Measurements from ENCODE around the gene JAML. TPM values are rescaled to one million over a fixed set of nuclear protein-coding genes. Genes with fewer than 3 reads are reported as not detected.

JAML gene
- total and polyA plus RNA-seq, 2 experiments from 2014 or later = 0.56 to 1.0 TPM

DNA sequence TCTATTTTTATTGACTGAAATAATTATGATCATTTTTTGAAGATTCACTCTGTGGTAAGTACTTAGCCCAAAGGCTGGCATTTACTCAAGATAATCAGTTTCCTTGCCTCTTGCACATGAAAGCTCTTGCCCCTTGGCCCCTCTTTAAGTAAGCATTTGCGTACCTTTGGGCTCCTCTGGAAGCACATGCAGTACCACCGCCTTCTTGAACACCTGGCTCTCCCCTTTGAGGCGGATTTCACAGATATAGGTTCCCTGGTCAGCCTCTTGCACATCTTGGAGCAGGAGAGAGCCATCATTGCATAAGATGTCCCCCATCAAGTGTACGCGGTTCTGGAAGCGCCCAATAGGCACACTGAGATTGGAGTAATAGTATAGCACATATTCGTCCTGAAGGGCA is 14.5 kb downstream of the JAML start:
- Histone ChIP-seq H4K20me1 (replicated peaks; ENCODE audit: insufficient read depth) (no peaks in the 10 kb centered on the region), H3K27ac (ENCODE audit: low read depth) (no peak overlapping the region), H3F3A (replicated peaks; ENCODE audit: low read depth) (no peaks in the 10 kb centered on the region), H3K4me3 (no peak overlapping the region), H3K9me2 (ENCODE audit: insufficient read depth) (peaks cover 4% of the 10 kb centered on the region; the same call in 1 of the 2 replicates), H3K4me1 (ENCODE audit: insufficient read depth) (peaks cover 48% of the 10 kb centered on the region), H3K79me2 (replicated peaks; ENCODE audit: insufficient read depth) (no peaks in the 10 kb centered on the region), H3K36me3 (ENCODE audit: insufficient read depth) (no peaks in the 10 kb centered on the region), H3K4me2 (peak overlapping the region; percentile 34), H3K27me3 (ENCODE audit: insufficient read depth) (no peaks in the 10 kb centered on the region), H2AFZ (peak overlapping the region; percentile 92; the same call in 1 of the 2 replicates)
- no peak overlapping the region for H3K4me3 Mint-ChIP-seq
- no peaks in the 10 kb centered on the region for H3K36me3 Mint-ChIP-seq (ENCODE audit: low read depth)
- peaks cover 52% of the 10 kb centered on the region for H3K4me1 Mint-ChIP-seq
- TF ChIP-seq, protein P1, sequence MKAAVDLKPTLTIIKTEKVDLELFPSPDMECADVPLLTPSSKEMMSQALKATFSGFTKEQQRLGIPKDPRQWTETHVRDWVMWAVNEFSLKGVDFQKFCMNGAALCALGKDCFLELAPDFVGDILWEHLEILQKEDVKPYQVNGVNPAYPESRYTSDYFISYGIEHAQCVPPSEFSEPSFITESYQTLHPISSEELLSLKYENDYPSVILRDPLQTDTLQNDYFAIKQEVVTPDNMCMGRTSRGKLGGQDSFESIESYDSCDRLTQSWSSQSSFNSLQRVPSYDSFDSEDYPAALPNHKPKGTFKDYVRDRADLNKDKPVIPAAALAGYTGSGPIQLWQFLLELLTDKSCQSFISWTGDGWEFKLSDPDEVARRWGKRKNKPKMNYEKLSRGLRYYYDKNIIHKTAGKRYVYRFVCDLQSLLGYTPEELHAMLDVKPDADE (IDR thresholded peaks at IDR 0.05) = no peak
- TF ChIP-seq EZH2phosphoT487 (IDR thresholded peaks at IDR 0.05; ENCODE audit: unreplicated experiment) (no peak), EZH2 (IDR thresholded peaks at IDR 0.05; ENCODE audit: low read depth, unreplicated experiment) (no peak), POLR2AphosphoS5 (IDR thresholded peaks at IDR 0.05; ENCODE audit: low read depth) (no peak), NANOG (IDR thresholded peaks at IDR 0.05; ENCODE audit: borderline replicate concordance) (no peak), JUNB (IDR thresholded peaks at IDR 0.05; ENCODE audit: unreplicated experiment) (no peak), ZNF331 (CRISPR knock-in tag; IDR thresholded peaks at IDR 0.05; ENCODE audit: low read depth) (no peak), STAT1 (IDR thresholded peaks at IDR 0.05; ENCODE audit: unreplicated experiment) (no peak), ZNF114 (CRISPR knock-in tag; IDR thresholded peaks at IDR 0.05) (no peak), CREB1 (CRISPR knock-in tag; IDR thresholded peaks at IDR 0.05; ENCODE audit: low read depth) (no peak)
- TF ChIP-seq, protein P2, sequence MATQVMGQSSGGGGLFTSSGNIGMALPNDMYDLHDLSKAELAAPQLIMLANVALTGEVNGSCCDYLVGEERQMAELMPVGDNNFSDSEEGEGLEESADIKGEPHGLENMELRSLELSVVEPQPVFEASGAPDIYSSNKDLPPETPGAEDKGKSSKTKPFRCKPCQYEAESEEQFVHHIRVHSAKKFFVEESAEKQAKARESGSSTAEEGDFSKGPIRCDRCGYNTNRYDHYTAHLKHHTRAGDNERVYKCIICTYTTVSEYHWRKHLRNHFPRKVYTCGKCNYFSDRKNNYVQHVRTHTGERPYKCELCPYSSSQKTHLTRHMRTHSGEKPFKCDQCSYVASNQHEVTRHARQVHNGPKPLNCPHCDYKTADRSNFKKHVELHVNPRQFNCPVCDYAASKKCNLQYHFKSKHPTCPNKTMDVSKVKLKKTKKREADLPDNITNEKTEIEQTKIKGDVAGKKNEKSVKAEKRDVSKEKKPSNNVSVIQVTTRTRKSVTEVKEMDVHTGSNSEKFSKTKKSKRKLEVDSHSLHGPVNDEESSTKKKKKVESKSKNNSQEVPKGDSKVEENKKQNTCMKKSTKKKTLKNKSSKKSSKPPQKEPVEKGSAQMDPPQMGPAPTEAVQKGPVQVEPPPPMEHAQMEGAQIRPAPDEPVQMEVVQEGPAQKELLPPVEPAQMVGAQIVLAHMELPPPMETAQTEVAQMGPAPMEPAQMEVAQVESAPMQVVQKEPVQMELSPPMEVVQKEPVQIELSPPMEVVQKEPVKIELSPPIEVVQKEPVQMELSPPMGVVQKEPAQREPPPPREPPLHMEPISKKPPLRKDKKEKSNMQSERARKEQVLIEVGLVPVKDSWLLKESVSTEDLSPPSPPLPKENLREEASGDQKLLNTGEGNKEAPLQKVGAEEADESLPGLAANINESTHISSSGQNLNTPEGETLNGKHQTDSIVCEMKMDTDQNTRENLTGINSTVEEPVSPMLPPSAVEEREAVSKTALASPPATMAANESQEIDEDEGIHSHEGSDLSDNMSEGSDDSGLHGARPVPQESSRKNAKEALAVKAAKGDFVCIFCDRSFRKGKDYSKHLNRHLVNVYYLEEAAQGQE (IDR thresholded peaks at IDR 0.05; ENCODE audit: unreplicated experiment) = no peak
- TF ChIP-seq, protein P3, sequence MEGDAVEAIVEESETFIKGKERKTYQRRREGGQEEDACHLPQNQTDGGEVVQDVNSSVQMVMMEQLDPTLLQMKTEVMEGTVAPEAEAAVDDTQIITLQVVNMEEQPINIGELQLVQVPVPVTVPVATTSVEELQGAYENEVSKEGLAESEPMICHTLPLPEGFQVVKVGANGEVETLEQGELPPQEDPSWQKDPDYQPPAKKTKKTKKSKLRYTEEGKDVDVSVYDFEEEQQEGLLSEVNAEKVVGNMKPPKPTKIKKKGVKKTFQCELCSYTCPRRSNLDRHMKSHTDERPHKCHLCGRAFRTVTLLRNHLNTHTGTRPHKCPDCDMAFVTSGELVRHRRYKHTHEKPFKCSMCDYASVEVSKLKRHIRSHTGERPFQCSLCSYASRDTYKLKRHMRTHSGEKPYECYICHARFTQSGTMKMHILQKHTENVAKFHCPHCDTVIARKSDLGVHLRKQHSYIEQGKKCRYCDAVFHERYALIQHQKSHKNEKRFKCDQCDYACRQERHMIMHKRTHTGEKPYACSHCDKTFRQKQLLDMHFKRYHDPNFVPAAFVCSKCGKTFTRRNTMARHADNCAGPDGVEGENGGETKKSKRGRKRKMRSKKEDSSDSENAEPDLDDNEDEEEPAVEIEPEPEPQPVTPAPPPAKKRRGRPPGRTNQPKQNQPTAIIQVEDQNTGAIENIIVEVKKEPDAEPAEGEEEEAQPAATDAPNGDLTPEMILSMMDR (conservative IDR thresholded peaks at IDR 0.05; ENCODE audit: low read depth in 2 of 2) = no peak
- TF ChIP-seq, protein P4, sequence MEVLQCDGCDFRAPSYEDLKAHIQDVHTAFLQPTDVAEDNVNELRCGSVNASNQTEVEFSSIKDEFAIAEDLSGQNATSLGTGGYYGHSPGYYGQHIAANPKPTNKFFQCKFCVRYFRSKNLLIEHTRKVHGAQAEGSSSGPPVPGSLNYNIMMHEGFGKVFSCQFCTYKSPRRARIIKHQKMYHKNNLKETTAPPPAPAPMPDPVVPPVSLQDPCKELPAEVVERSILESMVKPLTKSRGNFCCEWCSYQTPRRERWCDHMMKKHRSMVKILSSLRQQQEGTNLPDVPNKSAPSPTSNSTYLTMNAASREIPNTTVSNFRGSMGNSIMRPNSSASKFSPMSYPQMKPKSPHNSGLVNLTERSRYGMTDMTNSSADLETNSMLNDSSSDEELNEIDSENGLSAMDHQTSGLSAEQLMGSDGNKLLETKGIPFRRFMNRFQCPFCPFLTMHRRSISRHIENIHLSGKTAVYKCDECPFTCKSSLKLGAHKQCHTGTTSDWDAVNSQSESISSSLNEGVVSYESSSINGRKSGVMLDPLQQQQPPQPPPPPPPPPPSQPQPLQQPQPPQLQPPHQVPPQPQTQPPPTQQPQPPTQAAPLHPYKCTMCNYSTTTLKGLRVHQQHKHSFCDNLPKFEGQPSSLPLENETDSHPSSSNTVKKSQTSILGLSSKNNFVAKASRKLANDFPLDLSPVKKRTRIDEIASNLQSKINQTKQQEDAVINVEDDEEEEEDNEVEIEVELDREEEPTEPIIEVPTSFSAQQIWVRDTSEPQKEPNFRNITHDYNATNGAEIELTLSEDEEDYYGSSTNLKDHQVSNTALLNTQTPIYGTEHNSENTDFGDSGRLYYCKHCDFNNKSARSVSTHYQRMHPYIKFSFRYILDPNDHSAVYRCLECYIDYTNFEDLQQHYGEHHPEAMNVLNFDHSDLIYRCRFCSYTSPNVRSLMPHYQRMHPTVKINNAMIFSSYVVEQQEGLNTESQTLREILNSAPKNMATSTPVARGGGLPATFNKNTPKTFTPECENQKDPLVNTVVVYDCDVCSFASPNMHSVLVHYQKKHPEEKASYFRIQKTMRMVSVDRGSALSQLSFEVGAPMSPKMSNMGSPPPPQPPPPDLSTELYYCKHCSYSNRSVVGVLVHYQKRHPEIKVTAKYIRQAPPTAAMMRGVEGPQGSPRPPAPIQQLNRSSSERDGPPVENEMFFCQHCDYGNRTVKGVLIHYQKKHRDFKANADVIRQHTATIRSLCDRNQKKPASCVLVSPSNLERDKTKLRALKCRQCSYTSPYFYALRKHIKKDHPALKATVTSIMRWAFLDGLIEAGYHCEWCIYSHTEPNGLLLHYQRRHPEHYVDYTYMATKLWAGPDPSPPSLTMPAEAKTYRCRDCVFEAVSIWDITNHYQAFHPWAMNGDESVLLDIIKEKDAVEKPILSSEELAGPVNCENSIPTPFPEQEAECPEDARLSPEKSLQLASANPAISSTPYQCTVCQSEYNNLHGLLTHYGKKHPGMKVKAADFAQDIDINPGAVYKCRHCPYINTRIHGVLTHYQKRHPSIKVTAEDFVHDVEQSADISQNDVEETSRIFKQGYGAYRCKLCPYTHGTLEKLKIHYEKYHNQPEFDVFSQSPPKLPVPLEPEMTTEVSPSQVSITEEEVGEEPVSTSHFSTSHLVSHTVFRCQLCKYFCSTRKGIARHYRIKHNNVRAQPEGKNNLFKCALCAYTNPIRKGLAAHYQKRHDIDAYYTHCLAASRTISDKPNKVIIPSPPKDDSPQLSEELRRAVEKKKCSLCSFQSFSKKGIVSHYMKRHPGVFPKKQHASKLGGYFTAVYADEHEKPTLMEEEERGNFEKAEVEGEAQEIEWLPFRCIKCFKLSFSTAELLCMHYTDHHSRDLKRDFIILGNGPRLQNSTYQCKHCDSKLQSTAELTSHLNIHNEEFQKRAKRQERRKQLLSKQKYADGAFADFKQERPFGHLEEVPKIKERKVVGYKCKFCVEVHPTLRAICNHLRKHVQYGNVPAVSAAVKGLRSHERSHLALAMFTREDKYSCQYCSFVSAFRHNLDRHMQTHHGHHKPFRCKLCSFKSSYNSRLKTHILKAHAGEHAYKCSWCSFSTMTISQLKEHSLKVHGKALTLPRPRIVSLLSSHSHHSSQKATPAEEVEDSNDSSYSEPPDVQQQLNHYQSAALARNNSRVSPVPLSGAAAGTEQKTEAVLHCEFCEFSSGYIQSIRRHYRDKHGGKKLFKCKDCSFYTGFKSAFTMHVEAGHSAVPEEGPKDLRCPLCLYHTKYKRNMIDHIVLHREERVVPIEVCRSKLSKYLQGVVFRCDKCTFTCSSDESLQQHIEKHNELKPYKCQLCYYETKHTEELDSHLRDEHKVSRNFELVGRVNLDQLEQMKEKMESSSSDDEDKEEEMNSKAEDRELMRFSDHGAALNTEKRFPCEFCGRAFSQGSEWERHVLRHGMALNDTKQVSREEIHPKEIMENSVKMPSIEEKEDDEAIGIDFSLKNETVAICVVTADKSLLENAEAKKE (CRISPR knock-in tag; IDR thresholded peaks at IDR 0.05) = no peak
- no peaks in the 10 kb centered on the region for H3K9me3 Mint-ChIP-seq
- DNase-seq (ENCODE audit: low spot score) (no peak), ATAC-seq (peak; percentile 10; the same call in 2 of the 3 replicates)
- no peak overlapping the region for H3K27ac Mint-ChIP-seq
- H3K27me3 Mint-ChIP-seq (ENCODE audit: insufficient read depth, low read depth, poor library complexity) = peaks cover 20% of the 10 kb centered on the region
